LNCAP (cell line): ENCODE results near the gene FARSA.
A peak's percentile ranks its signal among the peaks of the same experiment; 100 is the strongest.

ENCODE experiments used
- TF ChIP-seq, protein P1 (sequence below): fragments of 450-650 bp; IDR thresholded peaks from 2 replicates; pipeline ENCODE4 v1.5.1; 2017; ENCODE audit warnings: mild to moderate bottlenecking

Gene FARSA

DNA sequence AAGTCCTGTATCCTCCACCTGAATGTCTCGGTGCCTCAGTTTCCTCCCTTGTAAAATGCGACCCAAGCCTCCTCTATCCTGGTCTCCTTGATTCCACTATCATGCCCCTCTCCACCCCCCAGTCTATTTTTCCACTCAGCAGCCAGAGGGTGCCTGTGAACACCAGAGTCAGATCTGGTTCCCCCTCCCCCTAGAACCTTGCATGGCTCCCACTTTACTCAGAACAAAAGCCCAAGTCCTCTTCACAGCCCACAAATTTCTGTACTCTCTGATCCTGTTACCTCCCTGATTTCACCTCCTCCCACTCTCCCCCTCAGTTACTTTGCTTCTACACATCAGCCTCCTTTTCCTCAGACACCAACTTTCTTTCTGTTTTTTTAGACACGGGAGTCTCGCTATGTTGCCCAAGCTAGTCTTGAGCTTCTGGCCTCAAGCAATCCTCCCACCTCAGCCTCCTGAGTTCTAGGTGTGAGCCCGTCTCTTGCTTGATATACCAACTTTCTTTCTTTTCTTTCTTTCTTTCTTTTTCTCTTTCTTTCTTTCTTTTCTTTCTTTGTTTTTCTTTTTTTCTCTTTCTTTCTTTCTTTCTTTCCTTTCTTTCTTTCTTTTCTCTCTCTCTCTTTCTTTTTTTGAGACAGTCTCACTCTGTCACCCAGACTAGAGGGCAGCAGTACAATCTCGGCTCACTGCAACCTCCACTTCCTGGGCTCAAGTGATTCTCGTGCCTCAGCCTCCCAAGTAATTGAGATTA, 36.7 kb upstream of the FARSA start:
- TF ChIP-seq, protein P1, sequence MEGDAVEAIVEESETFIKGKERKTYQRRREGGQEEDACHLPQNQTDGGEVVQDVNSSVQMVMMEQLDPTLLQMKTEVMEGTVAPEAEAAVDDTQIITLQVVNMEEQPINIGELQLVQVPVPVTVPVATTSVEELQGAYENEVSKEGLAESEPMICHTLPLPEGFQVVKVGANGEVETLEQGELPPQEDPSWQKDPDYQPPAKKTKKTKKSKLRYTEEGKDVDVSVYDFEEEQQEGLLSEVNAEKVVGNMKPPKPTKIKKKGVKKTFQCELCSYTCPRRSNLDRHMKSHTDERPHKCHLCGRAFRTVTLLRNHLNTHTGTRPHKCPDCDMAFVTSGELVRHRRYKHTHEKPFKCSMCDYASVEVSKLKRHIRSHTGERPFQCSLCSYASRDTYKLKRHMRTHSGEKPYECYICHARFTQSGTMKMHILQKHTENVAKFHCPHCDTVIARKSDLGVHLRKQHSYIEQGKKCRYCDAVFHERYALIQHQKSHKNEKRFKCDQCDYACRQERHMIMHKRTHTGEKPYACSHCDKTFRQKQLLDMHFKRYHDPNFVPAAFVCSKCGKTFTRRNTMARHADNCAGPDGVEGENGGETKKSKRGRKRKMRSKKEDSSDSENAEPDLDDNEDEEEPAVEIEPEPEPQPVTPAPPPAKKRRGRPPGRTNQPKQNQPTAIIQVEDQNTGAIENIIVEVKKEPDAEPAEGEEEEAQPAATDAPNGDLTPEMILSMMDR, result no peak

DNA sequence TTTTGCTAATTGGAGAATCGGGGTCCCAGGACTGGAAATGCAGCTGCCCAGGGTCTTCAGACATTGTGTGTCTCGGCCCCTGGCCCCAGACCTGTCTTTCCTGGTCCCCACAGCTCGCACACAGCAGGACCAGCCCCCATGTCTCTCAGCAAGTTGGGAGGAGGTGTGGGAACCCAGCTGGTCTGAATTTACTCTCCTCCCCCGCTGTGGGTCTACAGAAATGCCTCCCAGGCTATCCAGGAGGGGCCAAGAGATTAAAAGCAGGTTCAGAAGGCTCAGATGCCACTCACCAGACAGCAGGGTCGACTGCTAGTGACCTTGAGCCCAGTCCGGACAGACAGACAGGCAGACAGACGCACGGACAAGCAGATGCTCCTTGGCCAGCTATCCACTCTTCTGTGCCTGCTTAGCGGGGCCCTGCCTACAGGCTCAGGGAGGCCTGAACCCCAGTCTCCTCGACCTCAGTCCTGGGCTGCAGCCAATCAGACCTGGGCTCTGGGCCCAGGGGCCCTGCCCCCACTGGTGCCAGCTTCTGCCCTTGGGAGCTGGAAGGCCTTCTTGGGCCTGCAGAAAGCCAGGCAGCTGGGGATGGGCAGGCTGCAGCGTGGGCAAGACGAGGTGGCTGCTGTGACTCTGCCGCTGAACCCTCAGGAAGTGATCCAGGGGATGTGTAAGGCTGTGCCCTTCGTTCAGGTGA, 35.9 kb upstream of the FARSA start, which contains the start of gene DAND5:
Gene DAND5 (plus strand): TSS at position 285 of the 697 bp plus-strand sequence. CDS start 85 bp downstream, at position 370.
- TF ChIP-seq, protein P1, result no peak

DNA sequence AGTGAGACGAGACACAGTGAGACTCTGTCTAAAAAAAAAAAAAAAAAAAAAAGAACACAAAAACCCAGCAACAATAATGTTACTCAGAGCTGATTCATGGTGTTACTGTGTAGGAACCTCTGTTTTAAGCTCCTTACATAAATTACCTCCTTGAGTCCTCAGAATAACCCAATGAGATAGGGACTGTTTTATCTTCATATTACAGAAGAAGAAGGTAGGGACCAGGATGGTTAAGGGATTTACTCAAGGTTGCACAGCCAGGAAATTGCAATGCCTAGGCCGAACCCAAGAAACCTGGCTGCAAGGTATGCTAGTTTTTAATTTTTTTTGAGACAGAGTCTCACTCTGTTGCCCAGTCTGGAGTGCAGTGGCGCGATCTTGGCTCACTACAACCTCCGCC, 34.4 kb upstream of the FARSA start:
- TF ChIP-seq, protein P1, result no peak

DNA sequence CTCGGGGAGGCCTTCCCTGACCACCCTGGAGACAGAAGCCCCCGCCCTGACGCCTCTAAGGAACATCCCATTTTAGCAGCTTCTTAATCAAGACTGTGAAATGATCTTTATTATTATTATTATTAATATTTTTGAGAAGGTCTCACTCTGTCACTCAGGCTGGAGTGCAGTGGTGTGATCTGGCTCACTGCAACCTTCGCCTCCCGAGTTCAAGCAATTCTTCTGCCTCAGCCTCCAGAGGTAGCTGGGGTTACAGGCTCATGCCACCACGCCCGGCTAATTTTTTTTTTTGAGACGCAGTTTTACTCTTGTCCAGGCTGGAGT, 32.3 kb upstream of the FARSA start:
- TF ChIP-seq, protein P1, result no peak

DNA sequence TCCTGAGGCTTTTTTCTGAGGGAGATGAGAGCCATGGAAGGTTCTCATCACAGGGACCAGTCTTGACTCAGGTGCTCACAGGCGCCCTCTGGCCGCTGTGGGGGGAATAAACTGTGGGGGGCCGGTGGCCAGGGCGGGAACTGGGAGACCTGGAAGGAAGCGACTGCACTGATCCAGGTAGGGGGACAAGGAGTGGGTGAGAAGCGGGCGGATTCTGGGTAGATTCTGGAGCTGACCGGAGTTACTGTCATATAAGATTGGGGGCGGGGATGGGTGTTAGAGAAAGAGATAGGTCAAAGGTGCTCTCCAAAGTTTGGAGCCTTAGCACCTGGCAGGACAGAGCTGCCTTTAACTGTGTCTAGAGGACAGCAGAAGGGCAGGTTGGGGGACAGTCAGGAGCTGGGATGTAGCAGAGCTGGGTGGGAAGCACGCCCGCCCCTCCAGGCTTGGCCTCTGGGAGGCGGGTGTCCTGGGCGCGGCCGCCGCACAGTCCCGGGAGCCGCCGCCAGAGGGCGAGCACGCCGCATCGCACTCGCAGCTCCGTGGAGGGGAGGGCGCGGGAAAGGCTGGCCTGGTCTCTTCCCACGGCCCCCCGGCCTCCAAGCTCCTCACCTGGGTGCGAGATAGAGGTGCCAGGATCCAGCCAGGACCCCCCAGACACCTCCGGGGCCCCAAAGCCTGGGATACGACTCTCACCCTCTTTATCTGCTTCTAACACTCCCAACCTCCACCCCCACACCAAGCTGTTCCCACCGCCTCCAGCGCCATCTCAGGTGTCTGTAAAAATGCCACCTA, 31.7 kb upstream of the FARSA start:
- TF ChIP-seq, protein P1, result peak; percentile 95

DNA sequence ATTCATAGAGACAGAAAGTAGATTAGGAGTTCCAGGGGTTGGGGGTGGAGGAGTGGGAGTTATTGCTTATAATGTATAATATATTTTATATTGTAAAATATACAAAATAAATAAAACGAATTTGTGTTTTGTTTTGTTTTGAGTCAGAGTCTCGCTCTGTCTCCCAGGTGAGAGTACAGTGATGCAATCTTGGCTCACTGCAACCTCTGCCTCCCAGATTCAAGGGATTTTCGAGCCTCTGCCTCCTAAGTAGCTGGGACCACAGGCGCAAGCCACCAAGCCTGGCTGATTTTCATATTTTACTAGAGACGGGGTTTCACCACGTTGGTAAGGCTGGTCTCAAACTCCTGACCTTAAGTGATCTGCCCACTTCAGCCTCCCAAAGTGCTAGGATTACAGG, 26.0 kb upstream of the FARSA start:
- TF ChIP-seq, protein P1, result no peak
